DMS114 treated with DMSO at 0.1 percent for 48 hours (cell line): ENCODE data around the gene PRSS8.
"Not testable (repeated sequence)": the region's sequence is repeated elsewhere in the genome, so short reads cannot be mapped to it uniquely, and the experiment has no call there.

Source experiments
- DNase-seq: peaks from one replicate; lab custom pipeline; 2025; ENCODE audit not compliant: unreplicated experiment; lab: John Stamatoyannopoulos, UW

Gene PRSS8

DNA sequence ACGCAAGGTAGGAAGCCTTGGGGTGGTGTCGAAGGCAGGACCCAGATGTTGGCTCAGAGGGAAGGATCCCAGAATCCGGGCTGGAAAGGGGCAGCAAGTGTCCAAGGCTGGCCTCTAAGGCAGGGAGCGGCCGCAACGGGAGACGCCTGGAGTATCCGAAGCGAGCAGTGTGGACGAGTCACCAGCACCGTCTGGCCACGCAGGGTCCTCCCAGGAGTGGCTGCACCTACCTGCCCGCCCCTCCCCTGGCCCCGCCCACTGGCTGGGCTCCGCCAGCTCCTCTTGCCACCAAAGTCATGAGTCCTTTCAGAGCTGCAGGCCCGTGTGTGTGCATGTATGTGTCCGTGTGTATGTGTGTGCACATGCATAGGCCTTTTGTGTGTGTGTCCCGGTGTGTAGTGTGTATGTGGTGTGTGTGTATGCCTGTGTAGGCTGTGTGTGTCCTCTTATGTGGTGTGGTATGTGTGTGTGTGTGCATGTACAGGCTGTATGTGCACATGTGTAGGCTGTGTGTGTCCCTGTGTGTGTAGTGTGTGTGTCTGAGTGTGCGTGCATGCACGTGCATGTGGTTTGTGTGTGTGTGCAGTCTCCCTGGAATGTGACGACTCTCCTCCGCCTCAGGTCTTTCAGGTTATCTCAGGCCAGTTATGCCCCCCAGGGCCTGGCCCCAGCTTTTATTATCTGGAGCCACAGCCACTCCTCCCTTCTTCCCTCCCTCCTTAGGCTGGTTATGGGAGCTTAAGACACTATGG is at the start of gene PRSS8:
Gene PRSS8, minus strand, starts transcription at position 193 of the 752 bp plus-strand sequence. CDS start 229 bp downstream, outside the sequence.
- DNase-seq, result no peak

DNA sequence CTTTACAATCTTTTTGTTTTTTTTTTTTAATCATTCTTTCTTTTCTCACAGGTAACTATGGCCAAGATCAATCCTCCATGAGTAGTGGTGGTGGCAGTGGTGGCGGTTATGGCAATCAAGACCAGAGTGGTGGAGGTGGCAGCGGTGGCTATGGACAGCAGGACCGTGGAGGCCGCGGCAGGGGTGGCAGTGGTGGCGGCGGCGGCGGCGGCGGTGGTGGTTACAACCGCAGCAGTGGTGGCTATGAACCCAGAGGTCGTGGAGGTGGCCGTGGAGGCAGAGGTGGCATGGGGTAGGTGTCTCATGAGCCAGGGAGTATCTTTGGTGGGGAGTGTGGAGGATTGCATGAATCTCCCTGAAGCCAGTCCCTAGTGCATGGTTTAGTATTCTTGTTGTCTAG is 49.4 kb upstream of the PRSS8 start:
- no peak for DNase-seq

DNA sequence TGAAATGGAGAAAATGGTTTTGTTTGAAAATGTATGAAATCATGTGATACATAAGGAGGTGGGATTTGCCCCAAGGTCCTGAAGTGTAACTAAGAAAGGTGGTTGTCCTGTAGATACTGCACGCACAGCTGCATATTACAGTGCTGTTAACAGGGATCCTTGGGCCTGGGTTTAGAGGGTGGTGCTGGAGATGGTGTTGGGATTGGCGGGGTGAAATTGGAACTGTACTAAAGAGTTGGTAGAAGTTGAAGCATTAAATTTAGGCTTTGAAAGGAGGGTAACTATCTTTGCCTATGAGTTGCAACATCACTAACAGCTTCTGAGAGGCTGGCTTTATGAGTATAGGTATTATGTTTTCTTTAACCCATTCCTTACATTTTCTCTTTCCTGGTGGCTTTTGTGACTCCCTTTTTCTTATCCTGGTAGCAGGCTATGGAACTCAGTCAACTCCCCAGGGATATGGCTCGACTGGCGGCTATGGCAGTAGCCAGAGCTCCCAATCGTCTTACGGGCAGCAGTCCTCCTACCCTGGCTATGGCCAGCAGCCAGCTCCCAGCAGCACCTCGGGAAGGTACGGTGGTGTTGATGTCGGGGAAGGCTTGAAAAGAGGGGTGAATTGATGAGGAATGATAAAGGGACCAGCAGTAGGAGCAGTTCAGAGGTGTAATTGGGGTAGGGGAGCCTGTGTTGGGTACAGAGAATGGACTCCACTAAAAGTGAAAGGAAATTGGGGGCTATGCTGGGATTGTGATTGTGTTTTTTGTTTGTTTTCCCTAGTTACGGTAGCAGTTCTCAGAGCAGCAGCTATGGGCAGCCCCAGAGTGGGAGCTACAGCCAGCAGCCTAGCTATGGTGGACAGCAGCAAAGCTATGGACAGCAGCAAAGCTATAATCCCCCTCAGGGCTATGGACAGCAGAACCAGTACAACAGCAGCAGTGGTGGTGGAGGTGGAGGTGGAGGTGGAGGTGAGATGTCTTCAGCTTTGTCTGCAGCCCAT is 48.2 kb upstream of the PRSS8 start:
- DNase-seq, result no peak

DNA sequence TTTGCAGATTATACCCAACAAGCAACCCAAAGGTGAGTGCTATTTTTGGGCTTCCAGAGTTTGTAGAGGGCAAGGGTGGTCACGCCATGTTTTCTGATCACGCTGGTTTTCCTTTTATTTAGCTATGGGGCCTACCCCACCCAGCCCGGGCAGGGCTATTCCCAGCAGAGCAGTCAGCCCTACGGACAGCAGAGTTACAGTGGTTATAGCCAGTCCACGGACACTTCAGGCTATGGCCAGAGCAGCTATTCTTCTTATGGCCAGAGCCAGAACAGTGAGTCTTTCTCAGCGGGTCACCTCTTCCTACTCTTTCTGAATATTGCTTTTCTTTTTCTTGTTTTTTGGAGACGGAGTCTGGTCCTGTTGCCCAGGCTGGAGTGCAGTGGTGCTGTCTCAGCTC is 46.9 kb upstream of the PRSS8 start:
- no peak for DNase-seq

DNA sequence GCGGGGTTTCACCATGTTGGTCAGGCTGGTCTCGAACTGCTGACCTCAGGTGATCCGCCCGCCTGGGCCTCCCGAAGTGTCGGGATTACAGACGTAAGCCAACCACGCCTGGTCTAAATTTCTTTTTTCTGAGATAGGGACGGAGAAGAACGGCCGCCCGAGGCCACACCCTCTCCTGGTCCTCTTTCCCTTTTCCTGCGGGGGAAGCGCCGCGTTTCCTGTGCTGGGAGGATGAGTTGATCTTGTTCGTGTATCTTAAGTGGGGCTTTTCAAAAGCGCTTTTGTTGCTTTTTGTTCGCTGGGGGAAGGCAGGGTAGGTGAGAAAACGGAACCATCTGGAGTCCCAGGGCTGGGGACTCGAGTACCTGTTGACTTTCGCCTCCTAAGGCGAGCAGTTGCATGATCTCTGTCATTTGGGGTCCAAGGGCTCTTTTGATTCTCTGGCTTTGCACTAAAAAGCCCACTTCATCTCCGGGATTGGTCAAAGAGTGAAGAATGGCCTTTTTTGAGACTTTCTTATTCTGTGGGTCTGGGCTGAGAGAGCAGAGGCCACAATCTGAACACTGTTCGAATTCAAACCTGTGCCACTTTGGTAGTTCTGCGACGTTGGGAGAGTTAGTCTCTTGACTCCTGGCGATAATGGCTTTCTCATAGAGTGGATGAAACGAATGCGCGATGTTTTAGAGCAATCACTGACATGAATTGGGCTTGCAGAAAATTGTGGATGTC is 45.7 kb upstream of the PRSS8 start:
- no peak for DNase-seq

DNA sequence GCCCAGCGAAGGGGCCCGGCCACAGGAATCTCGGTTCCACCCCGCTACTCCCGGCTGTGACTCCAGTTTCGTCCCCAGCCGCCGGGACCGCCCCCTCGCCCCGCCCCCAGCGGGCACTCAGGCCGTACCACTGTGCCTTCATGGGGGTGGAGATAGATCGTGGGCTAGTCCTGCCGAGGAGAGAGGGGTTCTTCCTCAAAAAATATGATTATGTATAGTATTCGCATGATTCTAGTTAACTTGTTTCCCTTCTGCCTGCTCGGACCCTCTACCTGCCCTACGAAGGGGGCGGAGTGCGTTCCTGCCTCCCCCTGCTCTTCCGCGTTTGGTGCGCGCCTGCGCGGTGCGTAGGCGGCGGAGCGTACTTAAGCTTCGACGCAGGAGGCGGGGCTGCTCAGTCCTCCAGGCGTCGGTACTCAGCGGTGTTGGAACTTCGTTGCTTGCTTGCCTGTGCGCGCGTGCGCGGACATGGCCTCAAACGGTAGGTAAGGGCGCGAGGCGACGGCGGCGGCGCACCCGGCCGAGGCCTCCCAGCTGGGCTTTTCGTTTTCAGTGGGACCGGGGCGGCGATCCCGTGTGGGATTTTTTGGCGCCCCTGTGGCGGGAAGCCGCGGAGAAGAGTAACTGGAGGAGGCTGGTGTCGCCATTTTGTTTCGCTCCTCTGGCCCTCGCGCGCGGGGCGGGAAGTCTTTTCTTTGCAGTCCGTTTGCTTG is 44.4 kb upstream of the PRSS8 start, which contains the start of gene FUS:
Gene FUS, plus strand, starts transcription at position 393 of the 713 bp plus-strand sequence. Its CDS starts 76 bp downstream, at position 469.
- peak; percentile 77 for DNase-seq

DNA sequence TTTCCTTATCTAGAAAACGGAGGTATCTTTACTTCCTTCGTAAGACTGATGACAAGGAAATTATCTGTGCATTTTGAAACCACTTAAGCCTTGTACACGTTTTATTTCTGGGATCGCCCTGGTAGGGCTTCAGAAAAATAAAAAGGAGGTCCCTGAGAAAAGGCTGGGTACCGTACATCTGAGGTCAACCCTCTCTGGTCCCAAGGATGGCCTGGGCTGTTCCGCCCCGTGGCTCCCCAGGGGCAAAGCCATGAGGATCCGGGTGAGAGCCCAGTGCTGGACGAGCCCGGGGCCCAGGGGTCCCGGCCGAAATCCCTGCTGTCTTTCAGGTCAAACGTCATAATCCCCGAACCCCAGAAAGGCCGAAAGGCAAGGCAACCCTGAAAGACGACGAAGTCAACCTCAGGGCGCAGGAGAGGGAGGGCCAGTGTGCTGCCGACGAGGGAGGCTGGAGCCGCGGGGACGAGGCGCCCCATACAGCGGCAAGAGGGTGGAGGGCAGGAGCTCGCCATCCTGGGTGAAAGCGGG is 43.8 kb upstream of the PRSS8 start:
- DNase-seq, result no peak

DNA sequence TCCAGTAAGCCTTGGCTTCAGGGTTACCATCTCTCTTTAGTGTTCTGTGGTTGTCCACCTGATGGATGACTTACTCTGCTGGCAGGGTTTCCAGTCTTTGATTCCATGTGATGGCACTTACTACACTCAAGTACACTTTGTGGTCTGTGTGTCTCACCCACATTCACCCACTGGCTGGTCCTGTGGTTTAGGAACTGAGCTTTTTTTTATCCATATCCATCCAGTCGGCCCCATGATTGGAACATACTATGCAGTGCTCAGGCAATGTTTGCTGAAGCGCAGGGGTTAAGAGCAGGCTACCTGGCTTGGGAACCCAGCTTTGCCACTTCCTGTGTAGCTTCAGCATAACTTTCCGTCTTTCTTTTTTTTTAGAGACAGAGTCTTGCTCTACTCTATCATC is 41.6 kb upstream of the PRSS8 start:
- no peak for DNase-seq

DNA sequence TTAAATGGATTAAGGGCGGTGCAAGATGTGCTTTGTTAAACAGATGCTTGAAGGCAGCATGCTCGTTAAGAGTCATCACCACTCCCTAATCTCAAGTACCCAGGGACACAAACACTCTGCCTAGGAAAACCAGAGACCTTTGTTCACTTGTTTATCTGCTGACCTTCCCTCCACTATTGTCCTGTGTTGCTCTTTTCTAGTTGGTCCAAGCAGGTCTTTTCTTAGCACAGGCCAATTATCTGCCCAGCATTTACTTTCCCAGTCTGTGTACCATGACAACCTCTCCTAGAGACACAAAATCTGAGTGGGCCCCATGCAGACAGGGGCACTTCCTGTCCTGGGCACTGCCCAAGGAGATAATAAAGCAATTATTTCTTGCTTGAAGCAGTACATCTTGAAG is 34.5 kb upstream of the PRSS8 start:
- not testable (repeated sequence) for DNase-seq

DNA sequence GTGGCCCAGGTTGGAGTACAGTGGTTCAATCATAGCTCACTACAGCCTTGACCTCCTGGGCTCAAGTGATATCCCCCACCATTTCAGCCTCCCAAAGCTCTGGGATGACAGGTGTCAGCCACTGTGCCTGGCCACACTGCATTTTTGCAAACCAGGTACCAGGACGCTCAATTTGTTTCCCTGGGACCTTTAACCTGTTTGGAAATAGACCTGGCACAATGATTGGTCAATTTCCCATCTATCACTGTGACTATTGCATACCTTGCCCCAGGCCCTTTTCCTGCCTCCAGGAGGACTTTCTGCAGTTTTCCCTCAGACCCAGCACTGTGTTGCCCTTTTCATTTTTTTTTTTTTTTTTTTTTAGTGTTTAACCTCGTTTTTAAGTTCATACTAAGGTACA is 33.3 kb upstream of the PRSS8 start:
- DNase-seq, result no peak

DNA sequence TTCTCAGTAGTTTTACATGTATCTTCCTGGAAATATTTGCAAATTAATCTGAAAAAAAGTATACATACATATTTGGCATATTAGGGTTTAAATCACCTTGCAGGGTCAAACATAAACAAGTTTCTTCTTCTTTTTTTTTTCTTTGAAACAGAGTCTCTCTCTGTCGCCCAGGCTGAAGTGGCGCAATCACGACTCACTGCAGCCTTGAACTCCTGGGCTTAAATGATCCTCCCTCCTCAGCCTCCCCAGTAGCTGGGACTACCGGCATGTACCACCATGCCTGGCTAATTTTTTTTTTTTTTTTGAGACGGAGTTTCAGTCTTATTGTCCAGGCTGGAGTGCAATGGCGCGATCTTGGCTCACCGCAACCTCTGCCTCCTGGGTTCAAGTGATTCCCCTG is 31.8 kb upstream of the PRSS8 start:
- DNase-seq, result no peak

DNA sequence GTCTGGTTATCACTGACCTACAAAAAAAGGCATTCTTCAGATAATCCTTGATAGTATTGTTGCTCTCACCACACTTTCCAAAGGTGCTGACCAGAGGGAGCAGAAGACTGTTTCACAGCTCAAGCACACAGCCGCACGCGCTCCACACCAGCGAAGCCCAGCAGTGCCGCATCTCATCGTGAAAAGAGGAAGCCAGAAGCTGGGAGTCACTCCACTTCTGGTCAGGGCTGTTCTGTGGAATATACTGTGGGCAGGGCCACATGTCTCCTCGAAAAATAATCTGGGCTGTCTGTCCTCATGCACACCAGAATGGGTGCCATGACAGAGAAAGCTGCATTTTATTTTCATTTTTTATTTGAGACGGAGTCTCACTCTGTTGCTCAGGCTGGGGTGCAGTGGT is 21.6 kb upstream of the PRSS8 start:
- no peak for DNase-seq

DNA sequence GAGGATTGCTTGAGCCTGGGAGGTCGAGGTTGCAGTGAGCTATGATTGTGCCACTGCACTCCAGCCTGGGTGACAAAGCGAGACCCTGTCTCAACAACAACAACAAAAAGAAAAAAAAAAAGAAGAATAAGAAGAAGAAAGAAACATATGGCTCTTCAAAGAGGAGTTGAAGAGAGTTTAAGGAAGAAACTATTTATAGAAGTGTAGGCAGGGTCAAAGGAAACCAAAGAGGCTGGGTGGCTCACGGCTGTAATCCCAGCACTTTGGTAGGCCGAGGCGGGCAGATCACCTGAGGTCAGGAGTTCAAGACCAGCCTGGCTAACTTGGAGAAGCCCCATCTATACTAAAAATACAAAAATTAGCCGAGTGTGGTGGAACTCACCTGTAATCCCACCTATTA is 15.4 kb upstream of the PRSS8 start:
- not testable (repeated sequence) for DNase-seq

DNA sequence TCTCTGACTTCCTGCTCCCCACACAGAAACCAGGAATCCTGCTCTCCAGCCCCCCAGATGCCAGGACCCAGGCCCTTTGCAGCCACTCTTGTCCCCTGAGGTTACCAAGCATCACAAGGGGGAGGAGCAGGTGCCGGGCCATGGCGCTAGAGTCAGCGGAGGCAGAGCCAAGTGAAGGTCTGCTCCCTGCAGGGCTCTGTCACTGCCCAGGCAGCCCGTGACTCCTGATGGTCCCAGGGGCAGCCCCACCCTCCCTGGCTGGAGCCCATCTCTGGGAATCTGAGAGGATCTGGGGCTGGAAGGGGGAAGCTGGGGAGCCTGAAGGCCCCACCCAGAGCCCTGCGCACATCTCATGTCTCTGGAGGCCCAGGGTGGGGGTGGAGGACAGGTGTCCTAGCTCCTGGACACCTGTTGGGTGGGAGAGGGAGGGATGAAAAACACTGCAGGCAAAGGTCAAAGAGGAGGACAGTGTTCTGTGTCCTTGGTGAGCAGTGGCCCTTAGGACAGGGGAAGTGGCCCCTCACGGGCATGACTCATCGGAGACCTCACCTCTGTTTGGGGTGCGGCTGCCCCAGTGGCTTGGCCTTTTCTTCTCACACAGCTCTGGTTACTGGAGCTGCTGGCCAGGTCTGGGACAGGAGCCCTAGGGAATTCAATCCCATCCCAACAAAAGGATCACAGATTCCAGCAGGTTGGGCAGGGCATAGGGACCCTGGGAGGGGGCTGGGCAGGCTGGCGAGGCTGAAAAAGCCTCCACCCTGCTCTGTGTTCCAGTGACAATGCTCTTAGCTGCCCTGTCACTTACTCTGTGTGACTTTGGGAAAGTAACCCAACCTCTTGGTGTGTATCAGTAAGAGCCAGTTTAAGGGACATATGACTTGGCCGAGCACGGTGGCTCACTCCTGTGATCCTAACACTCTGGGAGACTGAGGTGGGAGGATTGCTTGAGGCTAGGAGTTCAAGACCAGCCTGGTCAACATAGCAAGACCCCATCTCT is 14.7 kb upstream of the PRSS8 start, which contains the start of gene PRSS36:
Gene PRSS36, minus strand, starts transcription at position 173 of the 997 bp plus-strand sequence. Its CDS starts 31 bp downstream, at position 142.
- DNase-seq, result no peak

DNA sequence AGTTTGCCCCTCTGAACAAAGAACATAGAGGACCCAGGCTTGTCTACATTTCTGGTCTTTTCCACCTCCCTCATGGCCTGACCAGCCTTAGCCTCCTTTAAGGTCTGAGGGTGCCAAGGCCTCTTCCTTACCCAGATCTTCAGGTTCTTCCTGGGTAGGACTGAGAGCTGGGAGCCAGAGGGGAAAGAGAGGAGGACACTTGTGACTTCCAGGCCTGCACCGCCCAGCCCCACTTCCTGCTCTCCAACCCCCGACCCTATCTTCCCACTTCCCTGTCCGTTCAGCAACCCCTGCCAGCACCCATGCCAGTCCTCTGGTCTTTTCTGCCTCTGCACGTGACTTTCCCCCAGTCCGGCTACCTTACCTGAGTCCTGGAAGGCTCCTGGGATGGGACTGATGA is 13.8 kb upstream of the PRSS8 start:
- no peak for DNase-seq

DNA sequence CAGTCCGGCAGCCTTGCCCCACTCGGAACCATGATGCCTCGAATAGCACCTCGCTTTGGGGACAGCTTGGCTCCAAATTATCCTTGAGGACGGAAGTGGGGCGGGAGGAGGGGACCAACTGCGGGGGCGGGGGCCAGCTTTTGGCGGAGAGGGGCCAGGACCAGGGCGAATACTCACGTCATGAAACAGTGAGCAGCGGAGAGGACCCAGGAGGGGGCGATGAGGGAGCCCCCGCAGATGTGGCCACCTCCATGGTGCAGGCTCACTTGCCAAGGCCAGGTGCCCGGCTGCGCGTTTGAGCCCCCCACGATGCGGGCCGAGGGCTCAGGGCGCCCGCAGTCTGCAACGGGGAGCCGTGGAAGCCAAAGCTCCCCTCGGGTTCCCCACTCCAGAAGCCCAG is 13.4 kb upstream of the PRSS8 start:
- DNase-seq, result no peak

DNA sequence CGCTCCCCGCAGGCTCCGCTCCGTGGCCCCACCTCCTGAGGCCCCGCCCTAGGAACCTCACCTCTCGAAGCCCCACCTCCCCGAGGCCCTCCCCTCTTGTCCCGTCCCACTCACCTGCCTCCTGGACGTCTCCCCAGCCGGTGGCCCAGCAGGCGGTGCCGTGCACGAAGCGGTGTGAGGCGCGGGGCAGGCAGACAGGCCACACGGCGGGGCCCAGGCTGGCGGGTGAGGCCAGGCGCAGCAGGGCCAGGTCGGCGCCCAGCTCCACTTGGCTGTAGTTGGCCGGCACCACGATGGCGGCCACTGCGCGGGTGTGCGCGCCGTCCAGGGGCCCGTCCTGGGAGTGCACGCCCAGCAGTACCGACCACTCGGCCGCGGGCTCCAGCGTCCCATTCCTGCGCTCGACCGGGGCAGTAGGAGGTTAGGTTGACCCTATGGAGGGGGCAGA is 12.8 kb upstream of the PRSS8 start:
- no peak for DNase-seq

DNA sequence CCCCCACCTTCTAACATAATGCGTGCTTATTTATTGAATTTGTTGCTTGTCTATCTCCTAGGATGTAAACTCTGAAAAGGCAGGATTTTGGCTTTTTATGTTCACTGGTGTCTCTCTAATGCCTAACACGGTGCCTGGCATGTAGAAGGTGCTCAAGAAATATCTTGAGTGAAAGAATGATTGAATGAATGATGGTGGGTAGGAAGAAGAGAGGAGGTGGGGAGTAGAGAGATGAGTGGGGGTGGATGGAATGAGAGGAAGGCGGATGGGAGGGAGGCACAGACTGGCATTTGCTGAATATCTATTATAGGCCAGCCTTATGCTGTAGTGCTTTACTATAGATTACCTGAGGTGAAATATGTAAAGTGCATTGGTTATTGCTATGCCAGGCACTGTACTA is 12.0 kb upstream of the PRSS8 start:
- no peak for DNase-seq
